DMS53 (cell line): ENCODE measurements around the gene MTRR.

Experiments
- DNase-seq: peaks from one replicate; lab custom pipeline; 2025; lab: John Stamatoyannopoulos, UW

The MTRR gene

DNA sequence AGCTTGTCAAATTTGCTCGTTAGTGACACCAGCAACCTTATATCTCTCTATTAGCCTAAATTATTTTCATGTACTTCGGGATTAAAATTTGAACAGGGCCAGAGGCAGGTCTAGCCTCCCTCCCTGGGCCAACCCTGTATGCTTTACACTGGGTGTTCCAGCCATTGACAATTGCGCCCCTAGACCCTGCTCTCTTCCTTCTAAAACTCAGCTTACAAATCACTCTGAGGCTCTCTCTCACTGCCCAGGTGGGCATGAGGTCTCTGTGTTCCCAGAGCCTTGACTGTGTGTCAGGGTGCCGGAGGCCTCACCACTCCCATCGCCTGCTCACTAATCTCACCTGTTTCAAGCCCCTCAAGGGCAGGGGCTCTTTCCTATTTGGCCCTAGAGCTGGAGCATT lies 11.6 kb upstream of the MTRR start:
- DNase-seq, result no peak

DNA sequence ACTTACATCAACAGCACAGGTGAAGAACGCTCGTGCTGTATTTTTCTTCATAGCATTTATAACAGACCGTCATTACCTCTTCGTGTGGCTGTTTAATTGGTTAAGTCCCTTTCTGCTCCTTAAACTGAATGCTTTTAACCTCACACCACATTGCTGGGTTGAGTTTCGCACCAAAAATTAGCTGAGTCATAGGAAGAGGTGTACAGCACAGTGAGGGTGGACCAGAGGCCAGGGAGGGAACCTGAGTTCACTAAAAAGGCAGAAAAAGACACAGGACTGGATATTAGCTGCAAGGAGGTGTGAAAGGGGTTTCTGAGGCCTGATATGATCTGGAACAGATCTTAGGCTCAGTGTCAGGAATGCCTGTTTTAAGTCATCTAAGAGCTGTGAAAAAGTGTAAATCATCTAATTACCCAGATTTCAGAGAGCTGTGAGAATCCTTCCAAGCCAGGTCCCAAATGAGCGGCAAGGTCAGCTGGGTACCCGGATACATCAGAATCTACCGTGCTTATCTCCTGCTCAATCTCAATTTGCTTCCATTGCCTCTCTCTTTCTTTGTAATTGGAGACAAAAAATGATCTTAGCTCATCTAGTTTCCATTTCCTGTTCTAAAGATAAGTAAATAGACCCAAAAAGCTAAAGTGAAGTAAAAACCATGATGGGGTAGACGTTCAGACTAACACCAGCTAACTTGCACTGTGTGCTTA lies 10.9 kb upstream of the MTRR start:
- DNase-seq, result no peak

DNA sequence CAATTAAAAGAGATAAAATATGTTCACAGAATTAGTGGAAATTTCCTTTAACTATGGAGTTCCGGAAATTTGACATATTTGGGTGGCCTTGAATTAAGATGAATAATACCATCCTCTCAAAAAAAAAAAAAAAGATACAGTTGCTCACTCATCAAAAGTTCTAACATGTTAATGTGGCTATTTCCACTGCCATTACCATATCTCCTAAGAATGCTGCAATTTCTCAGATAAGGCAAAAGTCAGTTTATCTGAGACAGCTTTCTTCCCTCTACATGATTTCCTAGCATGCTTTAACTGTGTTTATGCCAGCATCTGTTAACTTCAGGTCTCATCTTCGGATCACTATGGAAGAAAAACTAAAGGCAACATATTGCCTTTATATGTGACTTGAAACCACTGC lies 2.8 kb upstream of the MTRR start:
- DNase-seq, result no peak

DNA sequence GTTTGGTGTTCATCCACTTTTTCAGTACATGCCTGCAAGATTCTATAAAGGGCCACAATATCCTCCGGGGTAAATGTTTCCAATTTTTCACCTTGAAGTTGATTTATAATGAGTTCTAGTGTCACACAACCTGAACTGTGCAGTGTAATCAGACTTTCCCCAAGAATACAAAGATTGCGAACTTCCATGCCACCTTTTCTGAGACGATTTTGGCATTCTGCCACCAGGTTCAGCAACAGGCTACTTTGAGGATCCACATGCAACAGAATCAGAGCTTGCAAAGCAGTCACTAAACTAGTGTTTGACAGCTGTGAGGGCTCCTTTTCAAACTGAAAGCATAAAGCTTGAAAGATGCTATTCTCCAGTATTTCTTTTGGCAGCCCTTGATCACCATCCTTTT lies 1.7 kb upstream of the MTRR start:
- DNase-seq, result no peak

DNA sequence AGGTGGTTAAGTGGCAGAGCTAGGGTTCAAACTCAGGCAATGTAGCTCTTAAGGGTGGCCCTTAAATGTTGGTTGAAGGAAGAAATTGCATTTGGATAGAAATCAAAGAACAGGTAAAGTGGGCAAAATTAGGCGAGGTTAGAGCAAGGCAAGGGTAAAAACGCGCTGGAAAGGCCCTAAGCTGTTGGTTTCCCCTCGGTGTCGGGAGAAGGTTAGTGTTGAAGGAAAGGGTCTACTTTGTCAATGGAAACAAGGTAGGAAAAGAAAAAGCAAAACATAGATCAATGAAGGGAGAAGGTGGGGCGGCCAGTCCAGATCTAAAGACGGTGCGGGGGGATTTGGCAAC lies 548 bp upstream of the MTRR start:
- no peak for DNase-seq

DNA sequence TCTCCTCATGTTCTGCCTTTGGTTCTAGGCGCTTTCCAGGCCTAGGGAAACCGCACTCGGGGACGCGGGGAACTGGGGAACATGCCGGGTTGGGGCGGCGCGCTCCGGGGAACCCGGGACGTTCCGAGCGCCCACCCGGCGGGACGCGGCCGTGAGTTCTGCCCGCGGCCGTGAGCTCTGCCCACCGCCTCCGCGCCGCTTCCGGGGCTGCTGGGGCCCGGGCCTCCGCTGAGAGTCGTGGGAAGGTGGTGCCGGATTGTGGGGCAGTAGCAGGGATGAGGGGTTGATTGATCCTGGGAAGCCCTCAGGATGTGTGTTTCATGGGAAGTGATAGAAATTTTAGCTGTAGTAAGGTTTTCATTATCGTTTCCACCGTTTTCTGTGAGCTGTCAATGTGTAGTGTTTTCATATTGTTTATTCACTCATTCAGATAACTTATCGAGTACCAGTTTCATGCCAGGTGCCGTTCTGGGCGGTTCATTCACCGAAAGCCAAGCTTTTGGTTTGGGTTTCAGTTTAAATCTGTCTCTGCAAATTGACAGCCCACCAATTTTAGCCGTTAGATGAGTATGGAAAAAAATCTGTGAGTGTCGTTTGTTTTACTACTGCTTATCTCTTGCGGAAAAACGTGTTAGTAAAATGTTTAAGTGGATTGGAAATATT lies 657 bp downstream of the MTRR start:
- DNase-seq, result peak; percentile 61

DNA sequence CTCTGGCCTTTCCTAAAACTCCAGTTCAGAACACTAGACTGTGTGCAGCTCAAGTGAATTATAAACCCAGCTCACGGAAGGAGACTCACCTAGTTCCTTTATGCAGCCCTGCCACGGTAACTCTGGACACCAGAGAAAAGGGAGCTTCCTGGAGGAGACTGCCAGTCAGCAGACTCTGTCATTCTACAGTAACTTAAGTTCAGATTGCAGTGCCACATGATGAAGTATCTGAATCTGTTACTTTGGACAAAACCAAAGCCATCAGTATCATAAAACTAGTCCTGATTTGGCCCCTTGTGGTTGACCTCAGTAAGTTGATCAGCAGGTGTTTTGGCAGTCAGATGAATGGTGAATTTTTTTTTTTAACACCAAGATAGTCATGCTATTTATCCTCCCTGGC lies 2.7 kb downstream of the MTRR start:
- no peak for DNase-seq

DNA sequence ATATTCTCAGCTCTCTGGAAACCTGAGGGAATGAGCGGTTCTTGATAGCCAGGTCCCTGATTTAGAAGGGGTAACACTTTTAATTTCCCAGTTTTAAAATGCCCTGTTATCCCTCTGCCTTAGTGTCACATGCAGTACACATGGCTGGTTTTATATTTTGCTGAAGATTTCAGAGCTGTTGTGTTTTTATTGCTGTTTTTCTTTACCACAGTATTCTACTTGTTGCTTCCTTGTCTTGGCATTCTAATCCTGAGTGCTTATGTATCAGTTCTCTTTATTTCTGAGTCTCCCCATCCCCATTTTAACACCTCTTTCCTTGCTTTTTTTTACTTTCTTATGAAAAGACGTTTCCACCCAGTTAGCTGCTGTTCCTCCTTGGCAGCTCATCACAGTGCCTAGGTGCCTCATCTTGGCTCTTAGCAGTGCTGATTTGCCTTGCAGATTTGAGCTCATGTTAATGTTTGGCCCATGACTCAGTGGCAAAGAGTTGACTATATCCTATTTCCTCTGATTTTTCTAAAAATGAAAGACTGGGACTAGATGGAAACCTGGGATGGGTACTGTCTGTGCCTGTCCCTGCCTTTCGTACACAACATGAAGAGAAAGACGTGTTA lies 3.7 kb downstream of the MTRR start:
- no peak for DNase-seq

DNA sequence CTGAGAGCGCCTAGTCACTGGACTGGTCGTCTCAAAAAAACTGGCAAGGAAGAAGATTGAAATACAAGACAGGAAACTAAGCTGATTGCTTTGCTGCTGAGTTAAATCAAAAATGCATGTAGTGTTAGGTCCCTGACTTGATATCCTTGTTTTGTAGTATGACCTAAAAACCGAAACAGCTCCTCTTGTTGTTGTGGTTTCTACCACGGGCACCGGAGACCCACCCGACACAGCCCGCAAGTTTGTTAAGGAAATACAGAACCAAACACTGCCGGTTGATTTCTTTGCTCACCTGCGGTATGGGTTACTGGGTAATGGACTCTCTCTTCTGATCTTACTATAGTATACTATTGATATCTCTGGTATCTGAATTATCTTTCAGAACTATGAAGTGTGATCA lies 4.3 kb downstream of the MTRR start:
- no peak for DNase-seq

DNA sequence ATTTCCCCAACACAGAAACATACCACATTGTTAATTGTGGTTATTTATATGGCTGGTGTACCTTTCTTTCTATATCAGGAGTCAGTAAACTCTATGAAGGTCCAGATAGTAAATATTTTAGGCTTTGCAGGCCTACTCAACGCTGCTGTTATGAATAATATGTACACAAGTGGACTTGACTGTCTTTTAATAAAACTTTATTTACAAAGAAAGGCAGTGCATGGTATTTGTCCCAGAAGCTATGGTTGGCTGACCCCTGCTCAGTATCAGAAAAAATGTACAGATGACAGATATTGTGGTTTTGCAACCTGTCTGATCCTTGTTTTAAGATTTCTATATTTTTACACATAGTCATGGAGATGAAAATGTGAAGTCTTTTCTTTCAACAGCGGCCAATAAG lies 5.7 kb downstream of the MTRR start:
- DNase-seq, result no peak

DNA sequence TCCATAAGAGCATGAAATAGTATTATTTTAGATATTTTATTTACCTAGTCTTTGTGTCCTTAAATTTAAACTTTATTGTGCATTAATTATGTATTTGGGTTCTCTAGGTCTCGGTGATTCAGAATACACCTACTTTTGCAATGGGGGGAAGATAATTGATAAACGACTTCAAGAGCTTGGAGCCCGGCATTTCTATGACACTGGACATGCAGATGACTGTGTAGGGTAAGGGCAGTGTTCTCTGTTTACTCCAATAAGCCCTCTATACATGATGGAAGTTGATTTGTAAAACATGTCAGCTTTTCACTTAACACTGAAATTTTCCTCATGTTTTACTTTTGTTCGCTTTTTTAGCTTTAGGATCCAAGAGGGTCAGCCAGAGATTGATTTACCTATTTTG lies 6.2 kb downstream of the MTRR start:
- DNase-seq, result no peak

DNA sequence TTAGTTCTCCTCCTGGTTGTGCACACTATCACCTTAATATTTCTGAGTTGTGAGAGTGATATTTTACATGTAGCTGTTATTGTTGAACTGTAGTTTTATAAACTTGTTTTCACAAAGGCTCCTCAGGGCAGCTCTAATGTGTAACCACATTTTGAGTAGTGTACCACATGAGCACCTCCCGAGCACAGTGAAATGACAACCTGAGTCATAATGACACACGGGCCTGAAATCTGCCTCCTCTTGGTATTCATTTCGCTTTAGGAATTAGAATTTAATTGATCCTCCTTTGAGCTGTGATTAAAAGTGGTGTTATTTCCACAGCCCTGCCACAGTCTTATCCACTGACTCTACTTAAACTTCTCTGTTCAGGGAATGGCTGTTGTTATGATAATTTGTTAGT lies 7.9 kb downstream of the MTRR start:
- no peak for DNase-seq

DNA sequence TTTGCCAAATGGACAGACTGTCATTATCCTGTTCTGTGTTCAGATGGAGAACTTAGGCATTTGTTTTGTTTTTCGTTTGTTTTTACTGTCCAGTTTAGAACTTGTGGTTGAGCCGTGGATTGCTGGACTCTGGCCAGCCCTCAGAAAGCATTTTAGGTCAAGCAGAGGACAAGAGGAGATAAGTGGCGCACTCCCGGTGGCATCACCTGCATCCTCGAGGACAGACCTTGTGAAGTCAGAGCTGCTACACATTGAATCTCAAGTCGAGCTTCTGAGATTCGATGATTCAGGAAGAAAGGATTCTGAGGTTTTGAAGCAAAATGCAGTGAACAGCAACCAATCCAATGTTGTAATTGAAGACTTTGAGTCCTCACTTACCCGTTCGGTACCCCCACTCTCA lies 8.9 kb downstream of the MTRR start:
- DNase-seq, result peak; percentile 47

DNA sequence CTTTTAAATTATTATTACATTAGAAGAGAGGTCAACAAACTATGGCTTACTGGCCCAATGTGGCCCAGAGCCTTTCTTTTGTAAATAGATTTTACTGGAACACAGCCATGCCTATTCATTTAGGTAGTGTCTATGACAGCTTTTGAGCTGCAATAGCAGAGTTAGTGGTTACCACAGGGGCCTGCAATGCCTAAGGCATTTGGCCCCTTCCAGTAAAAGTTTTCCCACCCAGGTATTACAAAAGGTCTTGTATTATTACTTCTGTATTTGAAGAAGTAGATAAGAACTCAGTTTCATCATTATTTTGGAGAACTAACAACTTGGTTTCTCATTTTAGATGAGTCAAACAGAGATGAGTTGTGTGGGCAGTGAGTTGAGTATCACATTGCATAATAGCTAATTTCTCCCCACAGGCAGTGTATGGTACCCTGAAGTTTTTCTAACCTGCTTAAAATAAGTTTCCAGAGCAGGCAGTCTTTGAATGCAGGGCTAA lies 9.5 kb downstream of the MTRR start:
- no peak for DNase-seq

DNA sequence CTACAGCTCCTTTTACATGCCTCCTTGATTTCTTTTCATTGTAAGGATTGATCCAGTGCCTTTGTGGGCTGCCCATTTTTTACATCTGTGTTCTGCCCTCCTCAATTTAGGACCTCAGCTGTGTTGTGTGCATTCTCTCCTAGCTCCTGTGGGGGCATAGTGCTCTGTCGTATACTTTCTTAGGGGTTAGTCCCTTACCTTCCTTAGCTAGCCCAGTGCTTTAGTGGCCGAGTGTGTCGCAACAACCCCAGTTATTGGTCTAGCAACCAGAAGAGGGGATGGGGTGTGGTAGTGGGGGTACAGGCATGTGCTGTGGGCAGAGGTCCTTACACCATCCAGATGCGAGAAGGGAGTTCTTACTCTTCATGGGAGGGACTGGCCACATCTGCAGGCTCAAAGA lies 12.1 kb downstream of the MTRR start:
- DNase-seq, result no peak

DNA sequence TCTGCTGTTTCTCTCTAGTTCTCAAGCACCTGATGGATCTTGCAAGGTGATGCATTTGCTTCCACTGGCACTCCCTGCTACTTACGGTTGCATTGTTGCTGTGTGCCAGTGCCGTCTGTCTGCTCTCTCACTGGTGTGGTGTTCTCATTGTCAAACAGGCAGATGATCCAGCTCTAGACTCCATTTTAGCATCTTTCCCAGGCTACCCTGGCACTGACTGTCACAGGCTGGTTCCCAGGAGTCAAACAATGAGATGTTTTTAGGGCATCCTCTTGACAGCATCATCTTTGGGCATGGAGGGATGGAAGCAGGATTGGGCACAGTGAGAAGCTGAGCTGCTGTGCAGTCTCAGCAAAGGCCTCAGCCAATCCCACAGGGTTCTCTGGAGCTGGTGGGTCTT lies 12.9 kb downstream of the MTRR start:
- DNase-seq, result no peak

DNA sequence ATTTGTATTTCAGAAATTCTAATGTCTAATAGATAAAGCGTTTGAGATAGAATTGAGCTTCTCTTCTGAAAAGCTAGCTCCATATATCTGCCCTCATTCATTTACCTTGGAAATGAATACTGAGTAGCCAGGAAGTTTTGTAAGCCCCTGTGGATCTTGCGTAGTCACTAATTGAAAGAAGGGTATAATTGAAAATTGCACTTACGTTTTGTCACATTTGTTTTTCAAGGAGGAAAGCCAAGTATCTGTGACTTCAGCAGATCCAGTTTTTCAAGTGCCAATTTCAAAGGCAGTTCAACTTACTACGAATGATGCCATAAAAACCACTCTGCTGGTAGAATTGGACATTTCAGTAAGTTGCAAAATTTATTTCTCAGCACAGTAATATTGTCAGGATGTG lies 14.0 kb downstream of the MTRR start:
- no peak for DNase-seq

DNA sequence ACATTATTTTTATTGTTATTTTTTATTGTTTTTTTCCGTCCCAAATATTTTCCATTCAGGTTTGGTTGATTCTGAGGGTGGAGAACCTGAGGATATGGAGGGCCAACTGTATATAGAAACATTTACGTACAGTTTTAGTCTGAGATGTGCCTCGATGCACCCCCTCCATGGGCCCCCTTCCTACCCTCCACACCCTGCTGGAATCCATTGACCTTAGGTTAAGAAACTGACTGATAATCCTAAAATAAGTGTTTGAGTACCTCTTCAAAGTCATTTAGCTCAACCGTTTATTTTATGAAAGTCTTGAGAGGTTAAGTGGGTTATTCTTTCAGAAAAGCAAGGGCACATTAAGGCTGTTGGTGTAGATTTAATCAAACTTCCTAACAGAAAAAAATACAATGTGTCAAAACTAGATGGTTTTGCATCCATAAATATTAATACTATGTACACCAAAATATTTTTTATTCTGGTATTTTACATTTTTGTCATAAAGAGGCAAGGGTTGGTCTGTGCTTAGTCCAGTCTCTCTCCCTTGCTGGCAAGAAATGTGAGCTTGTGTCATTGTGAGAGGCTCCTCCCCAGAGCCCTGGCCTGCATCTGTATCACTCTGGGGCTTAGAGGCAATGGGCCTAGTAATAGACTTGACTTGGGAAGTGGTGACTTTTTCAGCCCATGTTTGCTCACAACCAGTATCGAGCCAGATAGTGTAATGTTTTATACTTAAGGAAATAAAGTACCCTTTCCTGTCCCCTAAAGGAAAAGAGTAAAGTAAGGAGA lies 15.7 kb downstream of the MTRR start:
- no peak for DNase-seq

DNA sequence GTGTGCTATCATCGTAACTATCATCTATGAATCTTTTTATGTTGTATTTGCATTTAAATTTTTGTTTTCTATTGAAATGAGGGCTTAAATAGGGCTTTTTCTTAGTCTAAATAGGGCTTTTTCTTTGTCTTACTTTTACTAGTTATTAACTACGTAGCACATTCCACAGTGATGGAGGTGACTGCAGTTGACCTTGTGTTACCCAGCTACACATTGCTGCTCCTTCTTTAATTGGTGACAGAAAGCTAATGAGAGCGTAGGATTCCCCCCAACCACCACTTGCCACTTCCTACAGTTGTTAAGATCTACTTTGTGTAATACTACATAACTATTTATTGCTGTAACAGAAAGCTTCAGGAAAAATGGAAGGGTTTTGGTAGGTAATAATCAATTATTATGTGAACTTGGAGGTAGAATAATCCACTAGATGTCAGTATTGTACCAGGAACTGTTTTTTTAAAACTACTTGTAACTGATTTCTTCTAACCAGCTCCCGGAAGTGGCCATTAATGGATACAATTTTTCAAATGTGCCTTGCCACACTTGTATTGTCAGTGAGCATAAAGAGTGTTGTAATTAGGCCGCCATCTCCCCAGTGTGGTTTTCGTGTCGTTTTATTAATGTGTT lies 18.0 kb downstream of the MTRR start:
- DNase-seq, result peak; percentile 59

DNA sequence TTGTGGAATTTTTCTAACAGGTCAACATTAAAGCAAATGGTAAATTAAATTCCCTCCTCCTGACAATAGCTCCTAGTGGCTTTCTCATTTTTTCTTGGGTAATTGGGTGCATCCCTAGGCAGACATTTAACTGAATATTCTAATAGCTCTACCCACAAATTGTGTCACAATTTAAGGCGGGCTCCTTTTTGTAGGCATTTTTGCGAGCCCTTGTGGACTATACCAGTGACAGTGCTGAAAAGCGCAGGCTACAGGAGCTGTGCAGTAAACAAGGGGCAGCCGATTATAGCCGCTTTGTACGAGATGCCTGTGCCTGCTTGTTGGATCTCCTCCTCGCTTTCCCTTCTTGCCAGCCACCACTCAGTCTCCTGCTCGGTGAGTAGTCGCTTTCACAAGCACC lies 20.0 kb downstream of the MTRR start:
- no peak for DNase-seq

DNA sequence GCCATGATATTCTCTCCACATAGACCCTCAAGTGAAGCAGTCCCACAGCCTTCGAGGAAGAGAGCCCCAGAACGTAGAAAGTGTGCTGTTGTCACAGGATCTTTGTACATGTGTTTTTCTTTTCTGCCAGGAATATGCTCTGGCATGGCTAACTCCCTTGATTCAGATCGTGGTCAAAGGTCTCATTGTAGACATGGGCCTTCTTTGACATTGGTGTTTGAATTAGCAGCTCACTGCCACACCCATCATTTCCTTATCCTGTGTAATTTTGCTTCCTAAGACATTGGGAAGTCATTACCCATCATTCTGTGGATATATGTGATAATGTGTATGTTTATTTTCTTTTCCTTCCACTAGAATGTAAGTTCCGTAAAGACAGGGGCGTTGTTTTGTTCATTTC lies 25.5 kb downstream of the MTRR start:
- DNase-seq, result no peak

DNA sequence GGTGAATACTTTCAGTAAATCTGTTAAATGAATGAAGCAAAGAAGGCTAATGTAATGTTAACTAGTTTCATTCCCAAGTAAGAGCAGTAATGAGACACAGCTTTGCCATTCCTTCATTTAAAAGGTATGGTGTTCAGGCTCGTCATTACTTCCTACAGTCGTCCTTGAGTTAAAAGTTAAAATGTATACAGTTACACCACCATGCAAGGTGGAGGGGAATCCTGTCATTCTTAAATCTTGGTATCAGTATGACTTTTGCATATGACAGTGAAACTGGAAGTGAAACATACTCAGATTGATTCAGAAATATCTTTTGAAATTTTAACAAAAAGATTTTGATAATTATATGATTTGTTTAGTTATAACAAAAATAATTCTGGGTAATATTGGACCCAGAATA lies 25.9 kb downstream of the MTRR start:
- DNase-seq, result no peak
